Measurements from ENCODE around the gene TBXAS1. TPM values are rescaled to one million over a fixed set of nuclear protein-coding genes. Genes with fewer than 3 reads are reported as not detected.

TBXAS1 gene
- total RNA-seq, 2 donors from 2014 or later: 12.0 to 17.0 TPM

- no peaks in the 10 kb centered on the region for H3K27me3 ChIP-seq
- DNase-seq: no peak
- H3K36me3 ChIP-seq: peaks cover 4% of the 10 kb centered on the region
- intact Hi-C loops (cut with DNase I): no loop called here
- H3K9ac ChIP-seq (ENCODE audit: low read depth in 2 of 2, low read length in 2 of 2): no peak overlapping the region
- H3K9me3 ChIP-seq: no peaks in the 10 kb centered on the region
- no peak overlapping the region for H3K27ac ChIP-seq
- H3K4me3 ChIP-seq: no peak overlapping the region
- TF ChIP-seq CTCF (IDR thresholded peaks at IDR 0.05): no peak
- H3K4me1 ChIP-seq: no peaks in the 10 kb centered on the region
Measured at GRCh38 chr7:140035400-140036223, 206.5 kb downstream of the TBXAS1 start.

- intact Hi-C loops (cut with DNase I): no loop called here
- Histone ChIP-seq H3K27ac (no peak overlapping the region), H3K9ac (ENCODE audit: low read depth in 2 of 2, low read length in 2 of 2) (no peak overlapping the region)
Measured at GRCh38 chr7:140036224-140036962, 207.3 kb downstream of the TBXAS1 start.

GRCh38 chr7:140039066-140039465, 210.0 kb downstream of the TBXAS1 start:
- intact Hi-C loops (cut with DNase I): no loop called here

More at GRCh38 chr7:140036224-140036962, 207.3 kb downstream of the TBXAS1 start:
- Histone ChIP-seq H3K36me3 (peaks cover 4% of the 10 kb centered on the region), H3K4me1 (no peaks in the 10 kb centered on the region), H3K27me3 (no peaks in the 10 kb centered on the region), H3K9me3 (no peaks in the 10 kb centered on the region), H3K4me3 (no peak overlapping the region)
- DNase-seq: no peak
- TF ChIP-seq CTCF (IDR thresholded peaks at IDR 0.05): no peak

GRCh38 chr7:140039896-140040295, 210.8 kb downstream of the TBXAS1 start:
- H3K36me3 ChIP-seq: no peaks in the 10 kb centered on the region
- H3K27ac ChIP-seq: no peak overlapping the region

More at GRCh38 chr7:140039066-140039465, 210.0 kb downstream of the TBXAS1 start:
- Histone ChIP-seq H3K36me3 (no peaks in the 10 kb centered on the region), H3K9me3 (no peaks in the 10 kb centered on the region), H3K4me1 (no peaks in the 10 kb centered on the region), H3K4me3 (no peak overlapping the region), H3K9ac (ENCODE audit: low read depth in 2 of 2, low read length in 2 of 2) (no peak overlapping the region), H3K27ac (no peak overlapping the region), H3K27me3 (no peaks in the 10 kb centered on the region)
- DNase-seq: no peak
- no peak for TF ChIP-seq CTCF (IDR thresholded peaks at IDR 0.05)

More at GRCh38 chr7:140039896-140040295, 210.8 kb downstream of the TBXAS1 start:
- H3K4me3 ChIP-seq: no peak overlapping the region
- TF ChIP-seq CTCF (IDR thresholded peaks at IDR 0.05): no peak
- H3K27me3 ChIP-seq: no peaks in the 10 kb centered on the region
- H3K9ac ChIP-seq (ENCODE audit: low read depth in 2 of 2, low read length in 2 of 2): no peak overlapping the region
- H3K4me1 ChIP-seq: no peaks in the 10 kb centered on the region
- H3K9me3 ChIP-seq: no peaks in the 10 kb centered on the region
- intact Hi-C loops (cut with DNase I): no loop called here
- DNase-seq: no peak
